ENCODE results near the gene MANEA. TPM values are rescaled to one million over a fixed set of nuclear protein-coding genes. Genes with fewer than 3 reads are reported as not detected.
"Not testable (repeated sequence)": the region's sequence is repeated elsewhere in the genome, so short reads cannot be mapped to it uniquely, and the experiment has no call there.

The MANEA gene, protein sequence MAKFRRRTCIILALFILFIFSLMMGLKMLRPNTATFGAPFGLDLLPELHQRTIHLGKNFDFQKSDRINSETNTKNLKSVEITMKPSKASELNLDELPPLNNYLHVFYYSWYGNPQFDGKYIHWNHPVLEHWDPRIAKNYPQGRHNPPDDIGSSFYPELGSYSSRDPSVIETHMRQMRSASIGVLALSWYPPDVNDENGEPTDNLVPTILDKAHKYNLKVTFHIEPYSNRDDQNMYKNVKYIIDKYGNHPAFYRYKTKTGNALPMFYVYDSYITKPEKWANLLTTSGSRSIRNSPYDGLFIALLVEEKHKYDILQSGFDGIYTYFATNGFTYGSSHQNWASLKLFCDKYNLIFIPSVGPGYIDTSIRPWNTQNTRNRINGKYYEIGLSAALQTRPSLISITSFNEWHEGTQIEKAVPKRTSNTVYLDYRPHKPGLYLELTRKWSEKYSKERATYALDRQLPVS
- 23.0 and 28.2 TPM in 2 replicates for total RNA-seq

- intact Hi-C loops (cut with micrococcal nuclease): loop anchor here (1.0 to 5.0 kb wide), 7 partner anchors 11 to 1706 kb away; partner anchors contain the start of genes GPR63, KLHL32, MMS22L and NDUFAF4
These were observed at the start of gene MANEA for GRCh38 chr6:95577304-95578105. Gene MANEA (plus strand): TSS chr6:95577535. CDS start chr6:95586440, 8,905 bp downstream.

- intact Hi-C loops (cut with micrococcal nuclease): no loop called here
These were observed 47.6 kb upstream of the MANEA start for GRCh38 chr6:95529762-95530161.

- intact Hi-C loops (cut with micrococcal nuclease): no loop called here
These were observed 47.0 kb upstream of the MANEA start for GRCh38 chr6:95530176-95530819.

GRCh38 chr6:95543798-95544197, 33.5 kb upstream of the MANEA start:
- intact Hi-C loops (cut with micrococcal nuclease): no loop called here

GRCh38 chr6:95544517-95545225, 32.7 kb upstream of the MANEA start:
- intact Hi-C loops (cut with micrococcal nuclease): no loop called here

DNA sequence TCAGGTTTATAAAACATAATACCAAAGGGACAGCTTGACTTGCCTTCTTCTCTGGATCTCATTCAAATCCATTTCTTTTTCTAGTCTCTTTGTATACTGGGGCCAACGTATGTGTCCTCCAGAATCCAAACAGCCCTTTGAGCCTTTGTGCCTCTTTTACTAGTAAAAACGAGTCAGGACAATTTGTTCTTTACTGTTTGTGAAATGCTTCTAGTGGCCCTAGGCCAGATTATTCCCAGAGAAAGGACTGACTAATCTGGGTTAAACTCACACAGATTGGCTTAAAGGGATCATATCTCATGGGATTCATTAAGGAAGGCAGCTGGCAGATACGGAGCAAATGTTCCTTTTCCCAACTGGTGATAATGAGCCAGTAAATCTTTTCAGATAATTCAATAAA, 32.1 kb upstream of the MANEA start:
- intact Hi-C loops (cut with micrococcal nuclease): no loop called here

DNA sequence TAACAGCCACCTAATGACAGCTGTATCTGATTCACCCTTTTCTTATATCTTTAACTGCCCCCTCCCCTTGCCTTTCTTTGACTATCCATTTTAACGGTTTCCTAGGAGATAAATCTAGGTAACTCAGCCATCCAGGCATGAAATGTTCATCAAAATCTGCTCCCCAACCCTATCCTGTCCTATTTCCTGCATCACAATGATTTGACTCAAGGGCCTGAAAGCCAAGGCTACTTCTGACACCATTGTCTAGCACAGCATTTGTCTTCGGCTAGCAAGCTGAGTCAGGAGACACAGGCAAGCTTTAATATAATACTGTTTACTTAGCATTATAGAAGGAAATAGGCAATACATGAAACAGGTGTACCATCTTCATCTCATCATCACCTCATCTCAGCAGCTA, 31.6 kb upstream of the MANEA start:
- intact Hi-C loops (cut with micrococcal nuclease): no loop called here

DNA sequence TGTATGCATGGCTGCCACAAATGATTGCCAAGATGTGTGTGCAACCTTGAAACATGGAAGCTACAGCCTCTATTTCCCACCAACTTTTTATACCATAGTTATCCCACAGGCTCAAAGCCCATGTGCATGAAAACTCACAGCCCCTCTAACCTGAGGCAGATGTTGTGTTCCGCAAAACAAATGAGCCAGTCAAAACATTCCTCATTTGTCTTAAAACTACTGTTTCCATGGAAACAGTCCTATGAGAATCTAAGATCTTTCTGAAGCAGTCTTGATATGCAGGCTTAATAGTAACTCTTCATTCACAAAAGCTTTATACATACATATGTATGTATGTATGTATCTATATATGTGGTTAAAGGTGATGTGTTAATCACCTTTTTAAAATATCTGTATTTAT, 31.2 kb upstream of the MANEA start:
- intact Hi-C loops (cut with micrococcal nuclease): no loop called here

- intact Hi-C loops (cut with micrococcal nuclease): no loop called here
These were observed 30.3 kb upstream of the MANEA start for GRCh38 chr6:95547043-95547442.

DNA sequence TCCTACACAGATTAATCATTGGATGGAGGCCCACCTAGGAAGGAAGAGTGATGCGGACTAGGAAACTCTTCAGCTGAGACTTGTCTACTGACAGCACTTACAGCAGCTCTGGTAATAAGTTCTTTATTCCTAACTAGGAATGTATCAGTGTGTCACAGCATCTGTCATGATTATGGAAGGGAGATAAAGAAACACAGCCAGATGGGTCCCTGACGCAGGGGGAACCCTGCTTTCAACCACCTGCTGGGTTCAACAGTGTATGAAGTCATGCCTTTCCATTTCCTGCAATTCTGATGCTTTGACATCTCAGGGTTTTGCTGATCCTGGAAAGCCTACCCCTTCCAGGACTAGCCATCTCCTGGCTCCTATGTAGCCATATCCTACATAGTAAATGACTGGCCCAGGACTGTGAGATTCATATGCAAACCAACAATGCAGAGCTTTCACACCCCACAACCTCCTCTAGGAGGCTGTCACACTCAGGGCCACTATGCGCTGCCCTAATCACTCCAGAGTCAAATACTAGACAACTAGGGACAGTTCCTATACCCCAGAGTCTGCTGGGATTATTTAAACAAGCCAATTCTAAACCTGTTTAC, 29.0 kb upstream of the MANEA start:
- intact Hi-C loops (cut with micrococcal nuclease): no loop called here

DNA sequence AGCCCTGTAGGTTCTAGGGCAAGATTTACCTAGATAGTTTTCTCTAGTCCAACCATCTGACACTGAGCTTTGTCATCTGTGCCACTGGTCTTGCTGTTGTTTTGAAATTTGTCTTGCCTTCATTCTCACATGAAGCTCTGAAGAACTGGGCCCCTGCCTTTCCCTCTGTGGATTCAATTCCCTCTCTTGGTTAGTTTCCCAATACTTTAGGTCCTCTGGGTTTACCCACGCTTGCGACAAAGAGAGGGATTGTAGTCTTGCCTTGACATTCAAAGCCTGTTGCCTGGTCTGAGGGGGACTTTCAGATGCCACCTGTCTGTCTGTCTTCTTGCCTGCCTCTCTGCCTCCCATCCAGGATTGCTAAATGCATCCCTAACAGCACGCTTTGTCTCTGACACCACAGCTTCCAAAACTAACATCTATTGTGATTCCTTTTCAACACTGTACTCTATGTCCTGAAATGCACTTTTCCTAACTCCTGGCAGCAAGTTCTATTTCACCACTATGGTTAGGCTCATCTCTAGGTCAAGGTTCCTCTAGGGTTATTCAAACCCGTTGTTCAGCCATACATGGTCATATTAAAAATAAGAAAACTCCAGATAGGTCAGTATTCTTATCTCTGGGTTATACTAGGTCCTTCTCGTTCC, 25.5 kb upstream of the MANEA start:
- intact Hi-C loops (cut with micrococcal nuclease): no loop called here

DNA sequence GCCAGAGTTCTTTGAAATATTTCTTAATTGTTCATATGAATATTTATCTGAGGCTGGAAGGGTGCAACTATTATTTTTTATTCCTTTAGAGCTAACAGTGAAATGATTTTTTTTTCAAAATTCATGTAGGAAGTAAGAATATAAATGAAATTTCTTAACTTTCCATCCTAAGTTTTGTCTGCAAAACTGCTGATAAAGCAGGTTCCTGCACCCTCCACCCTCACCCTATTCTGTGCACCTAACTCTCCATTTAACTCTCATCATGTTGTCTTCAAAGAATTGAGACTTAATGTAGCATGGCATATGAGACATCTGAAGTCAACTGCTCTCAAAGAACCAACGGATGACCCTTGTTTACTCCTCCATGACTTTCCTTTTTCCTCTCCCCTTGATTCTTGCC, 23.5 kb upstream of the MANEA start:
- intact Hi-C loops (cut with micrococcal nuclease): no loop called here

GRCh38 chr6:95560956-95561355, 16.4 kb upstream of the MANEA start:
- intact Hi-C loops (cut with micrococcal nuclease): not testable (repeated sequence)

GRCh38 chr6:95569560-95569959, 7.8 kb upstream of the MANEA start:
- intact Hi-C loops (cut with micrococcal nuclease): no loop called here

- intact Hi-C loops (cut with micrococcal nuclease): no loop called here
These were observed 5.2 kb upstream of the MANEA start for GRCh38 chr6:95572098-95572497.

- intact Hi-C loops (cut with micrococcal nuclease): loop anchor here (5.0 kb wide), 1 partner anchor 892 kb away; no protein-coding TSS in a partner anchor
These were observed 2.5 kb upstream of the MANEA start for GRCh38 chr6:95574811-95575210.

DNA sequence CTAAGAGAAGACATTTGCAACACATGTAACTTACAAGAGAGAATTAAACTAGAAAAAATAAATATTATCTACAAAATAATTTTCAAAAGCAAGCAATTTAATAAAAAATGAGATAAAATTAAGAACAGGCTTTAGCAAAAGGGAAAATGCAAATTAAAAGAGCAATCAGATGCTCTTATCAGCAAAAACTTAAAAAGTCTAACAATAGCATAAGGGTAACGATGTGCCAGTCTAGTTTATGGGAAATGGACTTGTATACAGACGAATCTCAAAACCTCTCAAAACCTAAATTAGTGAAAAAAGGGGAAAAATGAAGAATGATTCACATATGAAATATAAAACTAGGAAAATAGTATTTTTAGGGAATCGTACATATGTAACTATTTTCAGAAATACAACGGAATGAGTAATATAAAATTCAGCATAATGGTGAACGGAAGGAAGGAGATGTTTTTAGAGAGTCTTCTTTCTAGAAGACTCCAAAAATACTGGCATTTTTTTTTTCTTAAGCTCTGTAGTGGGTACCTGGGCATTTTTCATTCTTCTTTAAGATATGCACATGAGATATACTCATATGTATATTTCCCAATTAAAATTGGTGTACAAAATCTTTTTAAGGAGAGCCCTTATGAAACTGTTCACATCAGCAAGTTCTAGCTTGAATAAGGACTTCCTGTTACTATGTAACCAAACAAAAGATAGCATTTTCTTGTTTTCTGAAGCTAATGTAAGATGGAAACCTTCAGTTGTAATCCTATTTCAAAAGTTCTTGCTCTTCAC, 927 bp upstream of the MANEA start:
- intact Hi-C loops (cut with micrococcal nuclease): loop anchor here (5.0 kb wide), 1 partner anchor 891 kb away; no protein-coding TSS in a partner anchor

DNA sequence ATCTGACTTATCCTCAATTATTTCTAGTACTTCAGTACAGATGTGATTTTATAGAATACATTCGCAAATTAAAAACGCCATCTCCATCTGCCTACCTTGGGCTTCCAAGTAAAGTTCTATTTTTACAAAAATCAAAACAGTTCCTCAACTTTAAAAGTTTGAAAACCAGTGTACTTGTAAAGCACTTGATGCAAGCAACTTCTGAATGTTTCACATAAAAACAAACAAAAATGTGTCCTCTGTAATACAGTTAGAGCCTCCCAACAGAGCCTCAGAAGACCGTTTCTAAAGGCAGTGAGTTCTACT, 384 bp upstream of the MANEA start:
- intact Hi-C loops (cut with micrococcal nuclease): loop anchor here (1.0 to 5.0 kb wide), 7 partner anchors 11 to 1706 kb away; partner anchors contain the start of genes GPR63, KLHL32, MMS22L and NDUFAF4

DNA sequence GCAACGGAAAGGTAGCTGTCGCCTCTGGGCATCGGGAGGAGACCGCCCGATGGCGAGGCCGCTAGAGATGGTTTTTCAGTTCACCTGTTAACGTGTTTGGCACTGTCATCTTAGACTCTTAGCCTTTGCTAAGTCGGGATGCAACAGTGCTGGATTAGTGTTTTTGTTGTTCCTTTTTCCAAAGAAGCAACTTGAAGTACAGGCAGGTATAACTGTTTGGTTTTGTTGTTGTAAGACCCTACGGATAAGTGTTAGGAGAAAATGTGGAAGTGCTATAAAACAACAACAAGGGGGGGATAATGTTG, 723 bp downstream of the MANEA start:
- intact Hi-C loops (cut with micrococcal nuclease): loop anchor here (5.0 kb wide), 1 partner anchor 889 kb away; no protein-coding TSS in a partner anchor

DNA sequence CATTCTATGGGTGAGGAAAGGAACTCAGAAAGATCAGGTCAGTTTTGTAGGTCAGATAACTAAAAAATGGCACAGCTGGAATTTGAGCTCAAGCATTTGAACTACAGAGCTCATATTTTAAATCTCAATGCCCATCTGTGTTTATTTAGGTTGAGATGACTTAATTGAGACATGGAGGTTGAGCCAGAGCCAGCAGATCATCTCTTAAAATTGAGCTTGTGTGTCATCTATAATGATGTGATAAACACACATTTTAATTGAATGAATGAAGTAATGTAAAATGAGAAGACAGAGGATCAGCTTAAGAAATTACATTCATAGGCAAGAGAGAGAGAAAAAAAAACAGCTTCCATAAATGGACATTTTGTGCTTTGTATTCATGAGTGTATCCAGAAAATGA, 3.7 kb downstream of the MANEA start:
- intact Hi-C loops (cut with micrococcal nuclease): no loop called here

All from T-helper 1 cell treated with Interleukin-12 subunit alpha and Interleukin-12 subunit beta and Interleukin-4 antibody, amounts not matched to agents 30 ng/mL and 1 ng/mL, for 36 hours (primary cell).